Measurements from ENCODE around the gene VAV2. TPM values are rescaled to one million over a fixed set of nuclear protein-coding genes. Genes with fewer than 3 reads are reported as not detected.
"Not testable (repeated sequence)": the region's sequence is repeated elsewhere in the genome, so short reads cannot be mapped to it uniquely, and the experiment has no call there.

VAV2 gene
- total and polyA plus RNA-seq, 2 donors, result 5.4 to 9.8 TPM

DNA sequence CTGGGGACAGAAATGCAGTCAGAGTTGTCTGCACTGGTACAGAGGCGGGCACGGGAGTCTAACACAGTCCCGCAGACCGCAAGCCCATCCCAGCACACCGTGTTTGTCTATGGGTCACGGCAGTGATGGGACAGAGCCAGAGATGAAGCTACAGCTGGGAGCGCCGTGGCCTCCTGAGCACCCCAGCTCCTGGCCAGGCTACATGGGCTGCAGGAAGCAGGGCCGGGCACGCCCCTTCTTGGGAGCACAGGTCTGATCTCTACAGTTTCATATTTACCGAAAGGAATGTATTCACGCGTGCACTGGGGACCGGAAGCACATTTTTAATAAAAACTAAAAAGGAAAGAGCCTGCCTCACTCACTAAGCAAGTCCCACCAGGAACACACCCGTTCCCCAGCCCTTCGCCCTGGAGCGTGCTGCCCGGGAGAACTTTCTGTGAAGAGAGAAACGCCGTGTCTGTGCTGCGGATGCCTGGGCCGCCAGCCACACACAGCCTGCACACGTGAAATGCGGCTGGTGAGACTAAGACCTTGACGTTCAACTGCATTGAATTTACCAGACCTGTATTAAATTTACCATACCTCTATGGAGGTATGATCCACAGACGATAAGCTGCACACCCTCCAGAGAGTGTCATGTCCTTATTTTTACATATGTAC, 81.1 kb downstream of the VAV2 start:
- DNase-seq (ENCODE audit: low read depth in 6 of 9, low spot score in 9 of 9), result no peak
- H3K4me3 ChIP-seq (ENCODE audit: low read length in 2 of 2), result no peak overlapping the region
- peaks cover 0 to 1% of the 10 kb centered on the region in 2 donors for H3K9me3 ChIP-seq (ENCODE audit: control insufficient read depth in 2 of 2, insufficient read depth in 1 of 2, low read length in 1 of 2)
- WGBS, result 89% methylated on average over 26 of the region's 26 CpGs
- no peaks in the 10 kb centered on the region for H3K4me1 ChIP-seq (ENCODE audit: control insufficient read depth in 2 of 2, insufficient read depth in 2 of 2, low read length in 2 of 2)
- no peaks in the 10 kb centered on the region for H3K36me3 ChIP-seq (ENCODE audit: control insufficient read depth in 2 of 2, insufficient read depth in 2 of 2, low read length in 1 of 2)
- H3K27ac ChIP-seq (ENCODE audit: low read depth in 1 of 2, low read length in 1 of 2), result no peak overlapping the region
- no peaks in the 10 kb centered on the region for H3K27me3 ChIP-seq (ENCODE audit: control insufficient read depth in 2 of 2, insufficient read depth in 1 of 2, low read length in 1 of 2)

DNA sequence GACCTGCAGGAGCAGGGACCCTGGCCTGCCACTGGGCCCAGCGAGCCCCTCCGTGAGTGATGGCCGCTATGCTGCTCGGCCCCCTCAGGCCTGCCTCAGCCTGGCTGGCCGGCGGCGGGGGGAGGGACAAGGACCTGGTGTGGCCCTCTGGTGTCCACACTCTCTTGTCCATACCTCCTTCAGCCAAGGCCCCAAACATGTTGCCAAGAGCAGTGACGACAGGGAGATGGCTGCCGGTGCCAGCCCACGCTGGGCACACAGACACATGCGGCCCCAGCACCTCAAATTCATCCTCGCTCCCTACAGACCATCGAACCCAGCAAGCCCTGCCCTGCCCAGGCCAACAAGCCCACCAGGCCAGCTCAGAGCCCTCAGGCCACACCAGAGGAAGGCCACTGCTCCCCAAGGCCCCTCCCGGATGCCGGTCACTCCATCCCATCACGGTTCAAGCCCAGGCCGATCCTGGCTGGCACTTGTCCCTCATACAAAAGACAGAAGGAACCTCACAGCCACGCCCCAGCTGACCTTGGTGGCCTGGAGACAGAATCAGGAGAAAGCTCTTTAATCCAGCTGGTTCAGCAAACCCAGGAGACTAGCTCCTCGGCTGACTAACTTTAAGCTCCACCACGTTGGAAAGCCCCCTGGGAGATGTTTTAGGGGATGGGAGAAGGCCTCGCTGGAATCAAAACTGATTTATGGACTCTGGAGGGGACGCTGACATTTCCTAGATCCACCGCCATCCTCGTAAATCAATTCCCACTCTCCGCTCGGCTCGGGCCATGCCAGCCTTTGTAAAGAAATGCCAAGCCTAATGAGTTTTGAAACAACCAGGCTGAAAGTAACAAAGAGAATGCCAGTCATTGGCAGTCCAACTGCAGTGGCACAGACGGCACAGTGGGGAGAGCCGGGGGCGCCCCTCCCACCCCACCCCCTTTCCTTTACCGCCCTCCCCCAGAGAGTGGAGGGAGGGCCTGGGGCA, 84.9 kb downstream of the VAV2 start:
- Histone ChIP-seq H3K4me3 (ENCODE audit: low read length in 2 of 2) (no peak overlapping the region), H3K36me3 (ENCODE audit: control insufficient read depth in 2 of 2, insufficient read depth in 2 of 2, low read length in 1 of 2) (no peaks in the 10 kb centered on the region), H3K27me3 (ENCODE audit: control insufficient read depth in 2 of 2, insufficient read depth in 1 of 2, low read length in 1 of 2) (no peaks in the 10 kb centered on the region), H3K27ac (ENCODE audit: low read depth in 1 of 2, low read length in 1 of 2) (no peak overlapping the region), H3K9me3 (ENCODE audit: control insufficient read depth in 2 of 2, insufficient read depth in 1 of 2, low read length in 1 of 2) (peaks cover 0 to 1% of the 10 kb centered on the region in 2 donors), H3K4me1 (ENCODE audit: control insufficient read depth in 2 of 2, insufficient read depth in 2 of 2, low read length in 2 of 2) (no peaks in the 10 kb centered on the region)
- 94% methylated on average over 31 of the region's 31 CpGs for WGBS
- no peak for DNase-seq (ENCODE audit: low read depth in 6 of 9, low spot score in 9 of 9)

GRCh38 chr9:133906218-133906617, 85.9 kb downstream of the VAV2 start:
- Histone ChIP-seq H3K36me3 (ENCODE audit: control insufficient read depth in 2 of 2, insufficient read depth in 2 of 2, low read length in 1 of 2) (no peaks in the 10 kb centered on the region), H3K4me1 (ENCODE audit: control insufficient read depth in 2 of 2, insufficient read depth in 2 of 2, low read length in 2 of 2) (no peaks in the 10 kb centered on the region), H3K4me3 (ENCODE audit: low read length in 2 of 2) (no peak overlapping the region), H3K9me3 (ENCODE audit: control insufficient read depth in 2 of 2, insufficient read depth in 1 of 2, low read length in 1 of 2) (peaks cover 0 to 1% of the 10 kb centered on the region in 2 donors), H3K27me3 (ENCODE audit: control insufficient read depth in 2 of 2, insufficient read depth in 1 of 2, low read length in 1 of 2) (no peaks in the 10 kb centered on the region), H3K27ac (ENCODE audit: low read depth in 1 of 2, low read length in 1 of 2) (no peak overlapping the region)
- no peak for DNase-seq (ENCODE audit: low read depth in 6 of 9, low spot score in 9 of 9)
- 85% methylated on average over 13 of the region's 13 CpGs for WGBS

GRCh38 chr9:133905493-133905892, 86.6 kb downstream of the VAV2 start:
- H3K4me3 ChIP-seq (ENCODE audit: low read length in 2 of 2), result no peak overlapping the region
- 97% methylated on average over 6 of the region's 6 CpGs for whole genome bisulfite sequencing
- DNase-seq (ENCODE audit: low read depth in 6 of 9, low spot score in 9 of 9), result no peak

GRCh38 chr9:133904346-133905090, 87.6 kb downstream of the VAV2 start:
- 89% methylated on average over 29 of the region's 29 CpGs for WGBS
- Histone ChIP-seq H3K4me1 (ENCODE audit: control insufficient read depth in 2 of 2, insufficient read depth in 2 of 2, low read length in 2 of 2) (no peaks in the 10 kb centered on the region), H3K27ac (ENCODE audit: low read depth in 1 of 2, low read length in 1 of 2) (no peak overlapping the region), H3K27me3 (ENCODE audit: control insufficient read depth in 2 of 2, insufficient read depth in 1 of 2, low read length in 1 of 2) (no peaks in the 10 kb centered on the region), H3K36me3 (ENCODE audit: control insufficient read depth in 2 of 2, insufficient read depth in 2 of 2, low read length in 1 of 2) (no peaks in the 10 kb centered on the region), H3K4me3 (ENCODE audit: low read length in 2 of 2) (no peak overlapping the region), H3K9me3 (ENCODE audit: control insufficient read depth in 2 of 2, insufficient read depth in 1 of 2, low read length in 1 of 2) (peaks cover 0 to 1% of the 10 kb centered on the region in 2 donors)
- no peak for DNase-seq (ENCODE audit: low read depth in 6 of 9, low spot score in 9 of 9)

More at GRCh38 chr9:133905493-133905892, 86.6 kb downstream of the VAV2 start:
- no peak overlapping the region for H3K27ac ChIP-seq (ENCODE audit: low read depth in 1 of 2, low read length in 1 of 2)
- no peaks in the 10 kb centered on the region for H3K4me1 ChIP-seq (ENCODE audit: control insufficient read depth in 2 of 2, insufficient read depth in 2 of 2, low read length in 2 of 2)
- H3K36me3 ChIP-seq (ENCODE audit: control insufficient read depth in 2 of 2, insufficient read depth in 2 of 2, low read length in 1 of 2), result no peaks in the 10 kb centered on the region
- H3K9me3 ChIP-seq (ENCODE audit: control insufficient read depth in 2 of 2, insufficient read depth in 1 of 2, low read length in 1 of 2), result peaks cover 0 to 1% of the 10 kb centered on the region in 2 donors
- H3K27me3 ChIP-seq (ENCODE audit: control insufficient read depth in 2 of 2, insufficient read depth in 1 of 2, low read length in 1 of 2), result no peaks in the 10 kb centered on the region

GRCh38 chr9:133901184-133901835, 90.8 kb downstream of the VAV2 start:
- H3K27ac ChIP-seq (ENCODE audit: low read depth in 1 of 2, low read length in 1 of 2), result no peak overlapping the region
- 91% methylated on average over 18 of the region's 18 CpGs for WGBS
- H3K4me1 ChIP-seq (ENCODE audit: control insufficient read depth in 2 of 2, insufficient read depth in 2 of 2, low read length in 2 of 2), result no peaks in the 10 kb centered on the region
- H3K27me3 ChIP-seq (ENCODE audit: control insufficient read depth in 2 of 2, insufficient read depth in 1 of 2, low read length in 1 of 2), result no peaks in the 10 kb centered on the region
- DNase-seq (ENCODE audit: low read depth in 6 of 9, low spot score in 9 of 9), result no peak
- no peak overlapping the region for H3K4me3 ChIP-seq (ENCODE audit: low read length in 2 of 2)
- no peaks in the 10 kb centered on the region for H3K36me3 ChIP-seq (ENCODE audit: control insufficient read depth in 2 of 2, insufficient read depth in 2 of 2, low read length in 1 of 2)
- no peaks in the 10 kb centered on the region for H3K9me3 ChIP-seq (ENCODE audit: control insufficient read depth in 2 of 2, insufficient read depth in 1 of 2, low read length in 1 of 2)

GRCh38 chr9:133897675-133898074, 94.4 kb downstream of the VAV2 start:
- 91% methylated on average over 7 of the region's 7 CpGs for WGBS

GRCh38 chr9:133896007-133896406, 96.1 kb downstream of the VAV2 start:
- 96% methylated on average over 13 of the region's 13 CpGs for WGBS
- H3K36me3 ChIP-seq (ENCODE audit: control insufficient read depth in 2 of 2, insufficient read depth in 2 of 2, low read length in 1 of 2); H3K9me3 ChIP-seq (ENCODE audit: control insufficient read depth in 2 of 2, insufficient read depth in 1 of 2, low read length in 1 of 2); H3K4me3 ChIP-seq (ENCODE audit: low read length in 2 of 2); DNase-seq (ENCODE audit: low read depth in 6 of 9, low spot score in 9 of 9); H3K27ac ChIP-seq (ENCODE audit: low read depth in 1 of 2, low read length in 1 of 2); H3K27me3 ChIP-seq (ENCODE audit: control insufficient read depth in 2 of 2, insufficient read depth in 1 of 2, low read length in 1 of 2); H3K4me1 ChIP-seq (ENCODE audit: control insufficient read depth in 2 of 2, insufficient read depth in 2 of 2, low read length in 2 of 2): not testable (repeated sequence)

More at GRCh38 chr9:133897675-133898074, 94.4 kb downstream of the VAV2 start:
- Histone ChIP-seq H3K27me3 (ENCODE audit: control insufficient read depth in 2 of 2, insufficient read depth in 1 of 2, low read length in 1 of 2) (no peaks in the 10 kb centered on the region), H3K27ac (ENCODE audit: low read depth in 1 of 2, low read length in 1 of 2) (no peak overlapping the region), H3K4me1 (ENCODE audit: control insufficient read depth in 2 of 2, insufficient read depth in 2 of 2, low read length in 2 of 2) (no peaks in the 10 kb centered on the region), H3K36me3 (ENCODE audit: control insufficient read depth in 2 of 2, insufficient read depth in 2 of 2, low read length in 1 of 2) (no peaks in the 10 kb centered on the region), H3K9me3 (ENCODE audit: control insufficient read depth in 2 of 2, insufficient read depth in 1 of 2, low read length in 1 of 2) (no peaks in the 10 kb centered on the region), H3K4me3 (ENCODE audit: low read length in 2 of 2) (no peak overlapping the region)
- no peak for DNase-seq (ENCODE audit: low read depth in 6 of 9, low spot score in 9 of 9)
